ENCODE measurements around the gene TMEM19.

DNA sequence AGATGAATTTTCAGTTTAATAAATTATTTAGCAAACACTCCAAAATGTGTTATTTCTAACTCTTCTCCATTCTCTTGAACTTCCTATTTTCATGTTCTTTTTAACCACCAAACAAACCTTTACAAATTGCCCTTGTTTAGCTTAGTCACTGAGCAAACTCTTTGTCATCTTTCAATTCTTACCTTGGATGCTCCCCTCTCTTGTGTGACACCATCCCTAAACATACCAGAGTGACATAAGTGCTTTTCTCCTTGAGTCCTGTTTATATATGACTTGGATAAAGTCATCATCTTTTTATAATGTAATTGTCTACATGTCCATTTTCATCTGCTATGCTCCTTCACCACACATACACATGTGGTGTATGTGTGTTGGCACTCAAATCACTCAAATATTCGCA lies 3.4 kb upstream of the TMEM19 start:
- TF ChIP-seq, protein P1, sequence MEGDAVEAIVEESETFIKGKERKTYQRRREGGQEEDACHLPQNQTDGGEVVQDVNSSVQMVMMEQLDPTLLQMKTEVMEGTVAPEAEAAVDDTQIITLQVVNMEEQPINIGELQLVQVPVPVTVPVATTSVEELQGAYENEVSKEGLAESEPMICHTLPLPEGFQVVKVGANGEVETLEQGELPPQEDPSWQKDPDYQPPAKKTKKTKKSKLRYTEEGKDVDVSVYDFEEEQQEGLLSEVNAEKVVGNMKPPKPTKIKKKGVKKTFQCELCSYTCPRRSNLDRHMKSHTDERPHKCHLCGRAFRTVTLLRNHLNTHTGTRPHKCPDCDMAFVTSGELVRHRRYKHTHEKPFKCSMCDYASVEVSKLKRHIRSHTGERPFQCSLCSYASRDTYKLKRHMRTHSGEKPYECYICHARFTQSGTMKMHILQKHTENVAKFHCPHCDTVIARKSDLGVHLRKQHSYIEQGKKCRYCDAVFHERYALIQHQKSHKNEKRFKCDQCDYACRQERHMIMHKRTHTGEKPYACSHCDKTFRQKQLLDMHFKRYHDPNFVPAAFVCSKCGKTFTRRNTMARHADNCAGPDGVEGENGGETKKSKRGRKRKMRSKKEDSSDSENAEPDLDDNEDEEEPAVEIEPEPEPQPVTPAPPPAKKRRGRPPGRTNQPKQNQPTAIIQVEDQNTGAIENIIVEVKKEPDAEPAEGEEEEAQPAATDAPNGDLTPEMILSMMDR (conservative IDR thresholded peaks at IDR 0.05 in 1 of 2, IDR thresholded peaks at IDR 0.05 in 1 of 2; ENCODE audit: extremely low read depth in 1 of 2, insufficient read depth in 1 of 2, low read depth in 1 of 2, low read length in 2 of 2): no peak
- TF ChIP-seq EZH2 (IDR thresholded peaks at IDR 0.05; ENCODE audit: borderline replicate concordance, low read length): no peak
